IPS-18a (cell line): Measurements from ENCODE around the gene ZNF536.
"Not testable (repeated sequence)": the region's sequence is repeated elsewhere in the genome, so short reads cannot be mapped to it uniquely, and the experiment has no call there.

Source experiments
- H3K27ac ChIP-seq: one replicate; pipeline ENCODE4 v1.5.1; 2013; ENCODE audit warnings: low read length
- H3K27me3 ChIP-seq: one replicate; pipeline ENCODE4 v1.6.1; 2013; ENCODE audit warnings: mild to moderate bottlenecking, low read length; ENCODE audit not compliant: control insufficient read depth, insufficient read depth
- H3K36me3 ChIP-seq: one replicate; pipeline ENCODE4 v1.6.1; 2013; ENCODE audit warnings: low read depth, low read length; ENCODE audit not compliant: control insufficient read depth
- H3K4me1 ChIP-seq: one replicate; pipeline ENCODE4 v1.6.1; 2013; ENCODE audit warnings: low read depth, low read length; ENCODE audit not compliant: control insufficient read depth
- H3K4me3 ChIP-seq: one replicate; pipeline ENCODE4 v1.5.1; 2013; ENCODE audit warnings: low read length
- H3K9ac ChIP-seq: one replicate; pipeline ENCODE4 v1.6.1; 2013; ENCODE audit warnings: mild to moderate bottlenecking, low read length, moderate library complexity
- H3K9me3 ChIP-seq: one replicate; pipeline ENCODE4 v1.6.1; 2013; ENCODE audit warnings: low read depth, low read length; ENCODE audit not compliant: control insufficient read depth

Gene ZNF536

DNA sequence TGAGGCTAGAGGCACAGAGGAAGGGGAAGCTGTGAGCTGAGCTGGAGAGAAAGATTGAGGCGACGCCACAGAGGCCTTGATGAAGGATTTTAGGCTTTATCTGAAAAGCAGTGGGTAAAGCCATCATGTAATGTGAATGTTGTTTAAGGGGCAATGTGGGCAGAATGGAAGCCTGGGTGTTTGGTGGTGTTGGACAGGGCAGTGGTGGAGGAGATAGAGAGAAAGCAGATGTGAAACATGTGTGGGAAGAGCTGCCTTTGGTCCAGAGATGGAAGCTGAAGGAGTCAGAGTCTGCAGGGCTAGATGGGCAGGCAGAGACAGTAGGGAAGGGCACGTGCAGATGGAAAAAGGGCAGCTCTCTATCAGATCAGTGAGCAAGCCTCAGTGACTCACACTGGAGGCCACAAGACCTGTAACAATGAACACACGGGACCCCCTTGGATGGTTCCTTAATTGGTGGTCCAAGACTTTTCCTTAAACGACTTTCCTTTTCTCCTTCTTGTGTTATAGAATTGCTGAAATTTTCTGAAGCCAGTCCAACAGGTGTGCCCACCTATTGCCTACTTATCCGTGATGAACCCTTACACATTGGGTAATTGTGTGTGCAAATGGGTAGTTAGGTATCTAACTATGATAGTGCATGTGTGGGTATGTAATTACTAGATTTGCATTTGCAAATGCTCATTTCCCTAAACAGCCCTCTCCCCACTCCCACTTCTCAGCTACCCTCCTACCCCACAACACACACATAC lies 21.7 kb downstream of the ZNF536 start:
- Histone ChIP-seq H3K9me3 (no peaks in the 10 kb centered on the region), H3K27ac (no peak overlapping the region), H3K27me3 (peaks cover 3% of the 10 kb centered on the region), H3K36me3 (no peaks in the 10 kb centered on the region), H3K4me1 (peaks cover 16% of the 10 kb centered on the region), H3K4me3 (no peak overlapping the region), H3K9ac (no peak overlapping the region)

DNA sequence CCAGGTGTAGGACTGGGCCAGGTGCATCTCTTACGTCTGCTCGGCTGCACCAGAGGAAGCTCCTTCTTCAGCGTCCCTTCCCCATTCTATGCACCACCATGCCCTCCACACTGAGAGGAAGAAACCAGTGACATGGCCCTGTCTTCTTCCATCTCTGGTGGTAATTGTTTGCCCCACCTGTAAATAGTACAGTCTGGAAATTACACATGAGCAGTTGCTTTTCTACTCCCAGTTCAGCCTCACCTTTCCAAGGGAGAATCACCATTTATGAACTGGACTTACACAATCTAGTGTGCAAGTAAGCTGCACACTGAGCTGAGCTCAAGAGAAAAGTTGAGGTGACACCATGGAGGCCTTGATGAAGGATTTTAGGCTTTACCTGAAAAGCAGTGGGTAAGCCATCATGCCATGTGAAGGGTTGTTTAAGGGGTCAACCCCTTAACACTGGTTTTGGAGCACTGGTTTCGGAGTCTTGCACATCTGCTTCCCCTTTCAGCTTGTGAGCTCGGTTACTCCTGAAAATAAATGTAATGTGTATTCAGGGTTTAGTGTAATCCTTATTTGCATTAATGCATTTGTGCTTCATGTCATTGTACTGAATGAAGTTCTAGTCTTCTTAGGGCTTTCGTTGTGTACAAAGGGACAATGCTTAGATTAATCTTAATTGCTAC lies 22.4 kb downstream of the ZNF536 start:
- Histone ChIP-seq H3K4me1 (peaks cover 16% of the 10 kb centered on the region), H3K27ac (no peak overlapping the region), H3K4me3 (no peak overlapping the region), H3K36me3 (no peaks in the 10 kb centered on the region), H3K9ac (no peak overlapping the region), H3K9me3 (no peaks in the 10 kb centered on the region), H3K27me3 (peaks cover 3% of the 10 kb centered on the region)

- Histone ChIP-seq H3K9me3 (no peaks in the 10 kb centered on the region), H3K4me1 (peaks cover 16% of the 10 kb centered on the region), H3K27me3 (peaks cover 3% of the 10 kb centered on the region), H3K36me3 (no peaks in the 10 kb centered on the region), H3K9ac (no peak overlapping the region), H3K4me3 (no peak overlapping the region), H3K27ac (no peak overlapping the region)
These were observed 23.1 kb downstream of the ZNF536 start for GRCh38 chr19:30395283-30395682.

- not testable (repeated sequence) for H3K36me3 ChIP-seq, H3K27me3 ChIP-seq, H3K9ac ChIP-seq, H3K4me3 ChIP-seq, H3K4me1 ChIP-seq, H3K27ac ChIP-seq, H3K9me3 ChIP-seq
These were observed 26.4 kb downstream of the ZNF536 start for GRCh38 chr19:30398539-30398938.

GRCh38 chr19:30401956-30402355 lies 29.8 kb downstream of the ZNF536 start:
- Histone ChIP-seq H3K4me3 (no peak overlapping the region), H3K9ac (no peak overlapping the region), H3K4me1 (peaks cover 10% of the 10 kb centered on the region), H3K9me3 (no peaks in the 10 kb centered on the region), H3K27me3 (no peaks in the 10 kb centered on the region), H3K27ac (no peak overlapping the region), H3K36me3 (no peaks in the 10 kb centered on the region)

DNA sequence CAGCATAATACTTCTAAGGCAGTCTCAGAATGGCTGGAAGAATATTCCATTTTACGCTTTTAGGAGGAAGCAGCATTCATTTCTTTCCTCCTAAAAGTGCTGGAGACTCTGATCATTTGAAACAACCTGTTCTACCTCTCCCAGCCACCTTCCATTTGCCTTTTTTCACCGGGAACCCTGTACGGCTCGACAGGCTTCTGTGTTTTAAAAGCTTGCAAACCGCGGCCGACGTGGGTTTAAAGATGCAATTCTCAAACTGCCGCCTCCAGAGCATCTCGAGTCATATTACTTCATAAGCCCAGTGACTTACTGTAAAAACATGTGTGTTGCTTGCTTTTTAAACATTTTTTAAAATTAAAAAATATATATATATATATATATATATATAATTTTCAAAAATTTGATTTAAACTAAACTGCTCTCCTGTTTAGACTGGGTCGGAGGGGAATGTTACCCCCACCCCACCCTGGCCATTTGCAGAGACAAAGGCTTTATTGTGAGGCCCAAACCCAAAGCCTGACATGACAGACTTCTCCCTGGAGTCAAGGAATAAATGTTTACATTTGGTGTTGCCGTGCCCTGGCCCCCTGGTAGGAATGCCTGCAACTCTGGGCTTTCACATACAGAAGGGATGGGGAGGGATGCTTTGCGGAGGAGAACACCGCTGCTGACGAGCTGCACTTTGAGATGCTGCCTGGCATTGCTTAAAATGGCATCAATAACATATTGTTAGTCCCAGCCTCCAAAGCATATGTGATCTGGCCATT lies 30.4 kb downstream of the ZNF536 start:
- Histone ChIP-seq H3K36me3 (no peaks in the 10 kb centered on the region), H3K4me3 (no peak overlapping the region), H3K9ac (no peak overlapping the region), H3K27ac (no peak overlapping the region), H3K27me3 (no peaks in the 10 kb centered on the region), H3K9me3 (no peaks in the 10 kb centered on the region), H3K4me1 (peaks cover 10% of the 10 kb centered on the region)

- H3K4me1 ChIP-seq: peaks cover 10% of the 10 kb centered on the region
- H3K9ac ChIP-seq: no peak overlapping the region
- H3K36me3 ChIP-seq: no peaks in the 10 kb centered on the region
- H3K27me3 ChIP-seq: no peaks in the 10 kb centered on the region
- H3K27ac ChIP-seq: no peak overlapping the region
- no peaks in the 10 kb centered on the region for H3K9me3 ChIP-seq
- no peak overlapping the region for H3K4me3 ChIP-seq
These were observed 31.2 kb downstream of the ZNF536 start for GRCh38 chr19:30403203-30403985.

DNA sequence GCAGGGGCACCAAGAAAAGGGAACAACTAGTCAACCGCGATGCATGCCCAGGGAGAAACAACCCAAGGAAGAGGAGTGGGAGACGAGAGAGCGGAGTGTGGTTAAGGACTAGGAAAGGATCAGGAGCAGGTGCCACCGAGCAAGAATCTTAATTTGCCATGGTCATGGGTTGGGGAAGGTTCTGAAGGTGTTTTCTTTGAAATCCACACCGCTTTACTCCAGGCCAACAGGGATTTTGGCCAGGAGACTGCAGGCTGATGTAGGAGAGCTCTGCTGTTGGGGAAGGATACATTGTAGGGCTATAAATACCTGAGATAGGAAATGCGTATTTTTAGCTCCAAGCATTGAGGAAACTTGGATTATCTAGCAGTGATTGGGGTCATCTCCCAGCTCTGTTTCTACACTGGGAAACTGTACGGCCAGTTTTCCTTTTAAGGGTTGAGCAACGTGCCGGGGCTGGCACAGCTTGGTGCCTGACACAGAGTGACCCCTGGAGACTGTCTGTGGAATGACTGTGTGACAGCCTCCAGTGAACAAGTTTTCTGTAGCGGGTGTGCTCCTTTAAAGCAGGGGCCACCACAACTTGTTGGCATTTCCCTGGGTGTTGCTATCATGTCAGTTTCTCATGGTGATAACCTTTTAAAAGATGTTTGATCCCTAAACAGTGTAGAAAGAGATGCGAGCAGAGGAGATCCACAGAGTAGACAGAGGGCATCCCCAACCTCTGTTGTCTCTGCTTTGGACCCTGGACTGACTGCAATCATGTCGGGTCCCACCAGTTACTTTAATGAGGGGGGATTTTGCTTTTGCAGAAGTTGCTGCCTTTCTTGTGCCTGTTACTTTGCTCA lies 34.3 kb downstream of the ZNF536 start:
- no peak overlapping the region for H3K9ac ChIP-seq
- no peak overlapping the region for H3K4me3 ChIP-seq
- peaks cover 10% of the 10 kb centered on the region for H3K4me1 ChIP-seq
- no peak overlapping the region for H3K27ac ChIP-seq
- no peaks in the 10 kb centered on the region for H3K9me3 ChIP-seq
- H3K27me3 ChIP-seq: no peaks in the 10 kb centered on the region
- no peaks in the 10 kb centered on the region for H3K36me3 ChIP-seq

- Histone ChIP-seq H3K9me3 (no peaks in the 10 kb centered on the region), H3K27ac (no peak overlapping the region), H3K9ac (no peak overlapping the region), H3K4me3 (no peak overlapping the region), H3K4me1 (peaks cover 10% of the 10 kb centered on the region), H3K27me3 (no peaks in the 10 kb centered on the region), H3K36me3 (no peaks in the 10 kb centered on the region)
These were observed 35.0 kb downstream of the ZNF536 start for GRCh38 chr19:30407068-30407709.

GRCh38 chr19:30408734-30409301 lies 36.6 kb downstream of the ZNF536 start:
- no peak overlapping the region for H3K4me3 ChIP-seq

More at GRCh38 chr19:30408734-30409301, 36.6 kb downstream of the ZNF536 start:
- no peaks in the 10 kb centered on the region for H3K9me3 ChIP-seq
- no peak overlapping the region for H3K9ac ChIP-seq
- no peaks in the 10 kb centered on the region for H3K36me3 ChIP-seq
- H3K4me1 ChIP-seq: peaks cover 5% of the 10 kb centered on the region
- H3K27me3 ChIP-seq: no peaks in the 10 kb centered on the region
- H3K27ac ChIP-seq: no peak overlapping the region
